ENCODE measurements around the gene LRRC36. TPM values are rescaled to one million over a fixed set of nuclear protein-coding genes. Genes with fewer than 3 reads are reported as not detected.
A peak's percentile ranks its signal among the peaks of the same experiment; 100 is the strongest.

The LRRC36 gene
- total and polyA plus RNA-seq, 2 experiments from 2014 or later = 0.45 TPM; not detected in 1

GRCh38 chr16:67279296-67280089 lies 47.1 kb upstream of the LRRC36 start, which contains the start of gene PLEKHG4:
Gene PLEKHG4, plus strand, starts transcription at chr16:67279532. Its CDS starts 513 bp downstream, at chr16:67280045.
- peaks cover 18% of the 10 kb centered on the region for H3K27me3 ChIP-seq
- H3K27ac ChIP-seq = no peak within 1 kb of the TSS
- TF ChIP-seq, protein P1, sequence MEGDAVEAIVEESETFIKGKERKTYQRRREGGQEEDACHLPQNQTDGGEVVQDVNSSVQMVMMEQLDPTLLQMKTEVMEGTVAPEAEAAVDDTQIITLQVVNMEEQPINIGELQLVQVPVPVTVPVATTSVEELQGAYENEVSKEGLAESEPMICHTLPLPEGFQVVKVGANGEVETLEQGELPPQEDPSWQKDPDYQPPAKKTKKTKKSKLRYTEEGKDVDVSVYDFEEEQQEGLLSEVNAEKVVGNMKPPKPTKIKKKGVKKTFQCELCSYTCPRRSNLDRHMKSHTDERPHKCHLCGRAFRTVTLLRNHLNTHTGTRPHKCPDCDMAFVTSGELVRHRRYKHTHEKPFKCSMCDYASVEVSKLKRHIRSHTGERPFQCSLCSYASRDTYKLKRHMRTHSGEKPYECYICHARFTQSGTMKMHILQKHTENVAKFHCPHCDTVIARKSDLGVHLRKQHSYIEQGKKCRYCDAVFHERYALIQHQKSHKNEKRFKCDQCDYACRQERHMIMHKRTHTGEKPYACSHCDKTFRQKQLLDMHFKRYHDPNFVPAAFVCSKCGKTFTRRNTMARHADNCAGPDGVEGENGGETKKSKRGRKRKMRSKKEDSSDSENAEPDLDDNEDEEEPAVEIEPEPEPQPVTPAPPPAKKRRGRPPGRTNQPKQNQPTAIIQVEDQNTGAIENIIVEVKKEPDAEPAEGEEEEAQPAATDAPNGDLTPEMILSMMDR (IDR thresholded peaks at IDR 0.05; ENCODE audit: low read depth, low read length) = peak; percentile 41
- peak; percentile 71 to 73 for DNase-seq (ENCODE audit: low read depth in 1 of 2, low spot score in 1 of 2)
- no peaks in the 10 kb centered on the region for H3K9me3 ChIP-seq (ENCODE audit: low read depth)
- peak within 1 kb of the TSS; percentile 22 for H3K4me3 ChIP-seq
- H3K4me1 ChIP-seq (ENCODE audit: low read depth) = no peaks in the 10 kb centered on the region
- H3K36me3 ChIP-seq = no peaks in the 10 kb centered on the region

DNA sequence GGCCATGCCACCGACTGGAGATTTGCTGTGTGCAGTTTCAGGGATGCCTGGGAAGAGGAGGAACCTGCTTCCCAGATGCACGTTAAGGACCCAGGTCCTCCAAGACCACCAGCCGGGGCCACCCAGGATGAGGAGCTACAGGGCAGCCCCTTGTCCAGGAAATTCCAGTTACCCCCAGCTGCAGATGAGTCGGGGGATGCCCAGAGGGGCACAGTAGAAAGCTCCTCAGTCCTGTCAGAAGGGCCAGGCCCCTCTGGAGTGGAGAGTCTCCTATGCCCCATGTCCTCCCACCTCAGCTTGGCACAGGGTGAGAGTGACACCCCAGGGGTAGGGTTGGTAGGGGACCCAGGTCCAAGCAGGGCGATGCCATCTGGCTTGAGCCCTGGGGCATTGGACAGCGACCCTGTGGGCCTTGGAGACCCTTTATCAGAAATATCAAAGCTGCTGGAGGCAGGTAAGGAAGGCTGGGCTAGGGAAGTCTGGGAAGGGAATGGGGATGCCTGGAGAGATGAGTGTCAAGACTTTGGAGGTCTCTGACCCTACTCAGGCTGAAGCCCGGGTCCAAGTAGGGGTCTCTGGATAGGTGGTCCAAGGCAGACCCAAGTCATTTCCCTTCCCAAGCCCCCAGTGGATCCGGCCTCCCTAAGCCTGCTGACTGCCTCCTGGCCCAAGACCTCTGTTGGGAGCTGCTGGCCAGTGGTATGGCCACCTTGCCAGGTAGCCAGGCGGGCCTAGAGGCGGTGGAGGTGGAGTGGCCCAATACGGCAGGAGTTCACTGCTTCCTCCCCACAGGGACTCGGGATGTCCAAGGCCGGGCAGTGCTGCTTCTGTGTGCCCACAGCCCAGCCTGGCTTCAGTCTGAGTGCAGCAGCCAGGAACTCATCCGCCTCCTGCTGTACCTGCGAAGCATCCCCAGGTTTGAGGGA lies 46.3 kb upstream of the LRRC36 start:
- Histone ChIP-seq H3K4me3 (no peak overlapping the region), H3K4me1 (ENCODE audit: low read depth) (no peaks in the 10 kb centered on the region), H3K36me3 (no peaks in the 10 kb centered on the region), H3K27ac (no peak overlapping the region), H3K9me3 (ENCODE audit: low read depth) (no peaks in the 10 kb centered on the region), H3K27me3 (peaks cover 18% of the 10 kb centered on the region)
- TF ChIP-seq, protein P1 (IDR thresholded peaks at IDR 0.05; ENCODE audit: low read depth, low read length) = no peak
- DNase-seq (ENCODE audit: low read depth in 1 of 2, low spot score in 1 of 2) = no peak

GRCh38 chr16:67281536-67282446 lies 44.8 kb upstream of the LRRC36 start:
- TF ChIP-seq, protein P1 (IDR thresholded peaks at IDR 0.05; ENCODE audit: low read depth, low read length) = no peak
- no peaks in the 10 kb centered on the region for H3K36me3 ChIP-seq
- H3K4me3 ChIP-seq = no peak overlapping the region
- no peaks in the 10 kb centered on the region for H3K9me3 ChIP-seq (ENCODE audit: low read depth)
- no peaks in the 10 kb centered on the region for H3K4me1 ChIP-seq (ENCODE audit: low read depth)
- no peak for DNase-seq (ENCODE audit: low read depth in 1 of 2, low spot score in 1 of 2)
- peaks cover 18% of the 10 kb centered on the region for H3K27me3 ChIP-seq
- H3K27ac ChIP-seq = no peak overlapping the region

- H3K4me3 ChIP-seq = no peak overlapping the region
- H3K27me3 ChIP-seq = peaks cover 18% of the 10 kb centered on the region
- no peak for DNase-seq (ENCODE audit: low read depth in 1 of 2, low spot score in 1 of 2)
- H3K4me1 ChIP-seq (ENCODE audit: low read depth) = no peaks in the 10 kb centered on the region
- no peaks in the 10 kb centered on the region for H3K9me3 ChIP-seq (ENCODE audit: low read depth)
- no peak overlapping the region for H3K27ac ChIP-seq
- no peaks in the 10 kb centered on the region for H3K36me3 ChIP-seq
- TF ChIP-seq, protein P1 (IDR thresholded peaks at IDR 0.05; ENCODE audit: low read depth, low read length) = no peak
Observed at GRCh38 chr16:67282447-67282805, 44.2 kb upstream of the LRRC36 start.
